ENCODE measurements around the gene TRIM60.
"Not testable (repeated sequence)": the region's sequence is repeated elsewhere in the genome, so short reads cannot be mapped to it uniquely, and the experiment has no call there.

The TRIM60 gene

GRCh38 chr4:165055601-165056000 lies 23.8 kb downstream of the TRIM60 start:
- DNase-seq: no peak

- DNase-seq: no peak
Measured at GRCh38 chr4:165058666-165059065, 26.9 kb downstream of the TRIM60 start.

- no peak for DNase-seq
Measured at GRCh38 chr4:165059386-165059785, 27.6 kb downstream of the TRIM60 start.

GRCh38 chr4:165060938-165061337 lies 29.1 kb downstream of the TRIM60 start:
- no peak for DNase-seq

- DNase-seq: no peak
Measured at GRCh38 chr4:165070560-165070959, 38.8 kb downstream of the TRIM60 start.

- DNase-seq: not testable (repeated sequence)
Measured at GRCh38 chr4:165073346-165073745, 41.5 kb downstream of the TRIM60 start.

GRCh38 chr4:165077034-165077578 lies 45.3 kb downstream of the TRIM60 start:
- no peak for DNase-seq

- no peak for DNase-seq
Measured at GRCh38 chr4:165079476-165079875, 47.7 kb downstream of the TRIM60 start.

GRCh38 chr4:165084787-165085186 lies 53.0 kb downstream of the TRIM60 start:
- not testable (repeated sequence) for DNase-seq

GRCh38 chr4:165085946-165086345 lies 54.1 kb downstream of the TRIM60 start:
- DNase-seq: no peak

GRCh38 chr4:165088366-165088765 lies 56.6 kb downstream of the TRIM60 start:
- no peak for DNase-seq
